IPS DF 4.7 (cell line): Measurements from ENCODE around the gene VAMP1.
A peak's percentile ranks its signal among the peaks of the same experiment; 100 is the strongest.
"Not testable (repeated sequence)": the region's sequence is repeated elsewhere in the genome, so short reads cannot be mapped to it uniquely, and the experiment has no call there.

Experiments
- DNase-seq: peaks from one replicate; pipeline ENCODE4 v3.0.0-alpha.2; 2013; ENCODE audit warnings: low spot score; ENCODE audit errors: extremely low read depth

Gene VAMP1

DNA sequence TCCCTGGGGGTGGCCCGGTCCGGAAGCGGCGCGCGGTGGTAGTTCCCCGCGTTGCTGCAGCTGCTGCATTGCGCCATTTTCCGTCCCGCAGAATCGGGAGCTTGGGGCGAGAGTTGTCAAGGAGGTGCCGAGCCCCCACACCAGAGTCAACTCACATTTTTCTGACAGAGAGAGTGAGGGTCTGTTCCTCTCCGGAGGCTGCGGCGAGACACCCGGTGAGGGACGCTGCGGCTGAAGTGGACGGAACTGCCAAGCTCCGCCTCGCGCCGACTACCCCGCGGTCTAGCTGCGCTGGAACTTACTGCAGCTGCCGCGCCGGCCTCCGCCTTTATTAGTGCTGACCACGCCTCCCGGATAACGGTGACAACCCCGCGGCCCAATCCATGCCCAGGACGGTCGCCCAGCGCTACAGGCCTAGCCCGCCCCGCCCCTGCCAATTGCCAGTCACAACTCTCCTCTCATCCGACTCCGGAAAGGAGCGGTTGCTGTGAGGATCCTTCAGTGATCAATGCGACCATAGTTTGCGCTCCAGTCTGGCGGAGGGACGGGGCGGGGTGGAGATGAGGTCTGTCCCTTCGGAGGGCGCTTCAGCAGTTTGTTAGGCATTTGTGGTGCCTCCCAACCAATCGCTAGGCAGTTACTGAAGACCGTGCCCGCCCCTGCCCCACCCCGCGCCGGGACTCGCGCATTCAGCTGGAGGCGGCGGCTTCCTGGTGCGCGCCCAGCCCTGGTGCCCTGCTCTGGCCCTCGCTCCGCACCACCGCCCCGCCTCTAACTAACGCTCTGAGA lies at the start of gene VAMP1:
Gene VAMP1 (minus strand): TSS at position 303 of the 789 bp plus-strand sequence. CDS start 146 bp downstream, at position 157.
- peak; percentile 85 for DNase-seq

- no peak for DNase-seq
Measured at GRCh38 chr12:6520186-6520585, 49.7 kb upstream of the VAMP1 start.

- no peak for DNase-seq
Measured at GRCh38 chr12:6508087-6508486, 37.6 kb upstream of the VAMP1 start.

GRCh38 chr12:6507102-6507998 lies 36.9 kb upstream of the VAMP1 start:
- DNase-seq: no peak

DNA sequence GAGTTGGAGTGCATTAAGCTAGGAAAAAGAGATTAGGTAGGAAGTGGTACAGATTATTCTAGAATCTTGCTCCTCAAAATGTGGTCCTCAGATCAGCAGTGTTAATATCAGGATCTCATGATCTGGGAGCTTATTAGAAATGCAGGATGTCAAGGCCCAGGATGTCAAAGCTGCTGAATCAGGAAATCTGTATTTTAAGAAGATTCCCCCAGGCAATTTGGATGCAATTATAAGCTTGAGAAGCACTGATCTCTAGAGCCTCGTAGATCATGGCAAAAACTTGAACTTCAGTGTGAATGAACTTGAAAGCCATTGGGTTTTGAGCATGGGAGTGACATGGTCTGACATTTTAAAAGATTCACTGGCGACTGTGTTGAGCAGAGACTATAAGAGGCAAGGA lies 30.0 kb upstream of the VAMP1 start:
- DNase-seq: no peak

- DNase-seq: not testable (repeated sequence)
Measured at GRCh38 chr12:6497291-6497690, 26.8 kb upstream of the VAMP1 start.

DNA sequence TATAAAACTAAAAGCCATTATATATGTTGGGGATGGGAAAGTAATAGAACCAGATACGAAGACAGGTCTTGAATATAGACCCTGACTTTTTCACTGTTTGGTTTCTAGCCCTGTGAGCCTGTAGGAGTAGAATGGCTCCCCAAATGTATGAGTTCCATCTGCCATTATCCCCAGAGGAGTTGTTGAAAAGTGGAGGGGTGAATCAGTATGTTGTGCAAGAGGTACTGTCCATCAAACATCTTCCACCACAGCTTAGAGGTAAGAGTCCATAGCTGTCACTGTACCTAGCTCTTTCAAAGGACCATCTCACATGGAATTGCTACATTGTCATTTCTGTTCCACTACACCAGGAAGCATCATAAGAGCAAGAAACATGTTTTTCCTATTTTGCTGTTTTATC lies 24.5 kb upstream of the VAMP1 start:
- DNase-seq: no peak

DNA sequence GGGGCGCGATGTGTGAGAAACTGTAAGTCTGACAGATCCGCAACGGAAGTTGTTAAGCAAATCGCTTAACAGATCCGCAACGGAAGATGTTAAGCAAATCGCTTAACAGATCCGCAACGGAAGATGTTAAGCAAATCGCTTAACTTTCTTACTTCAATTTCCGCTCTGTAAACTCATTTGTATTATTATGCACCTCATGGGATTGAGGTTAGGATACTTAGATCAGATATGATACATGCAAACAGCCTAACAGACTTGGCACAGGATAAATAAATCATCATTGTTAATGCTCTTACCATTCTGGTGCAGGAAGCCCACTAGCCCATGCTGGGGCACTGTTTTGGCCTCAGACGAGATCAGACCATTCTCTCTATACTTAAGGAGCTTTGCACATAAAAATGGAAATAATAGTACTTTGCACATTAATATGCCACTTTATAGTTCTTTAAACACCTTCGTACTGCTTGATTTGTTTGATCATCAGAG lies 23.8 kb upstream of the VAMP1 start:
- DNase-seq: no peak

DNA sequence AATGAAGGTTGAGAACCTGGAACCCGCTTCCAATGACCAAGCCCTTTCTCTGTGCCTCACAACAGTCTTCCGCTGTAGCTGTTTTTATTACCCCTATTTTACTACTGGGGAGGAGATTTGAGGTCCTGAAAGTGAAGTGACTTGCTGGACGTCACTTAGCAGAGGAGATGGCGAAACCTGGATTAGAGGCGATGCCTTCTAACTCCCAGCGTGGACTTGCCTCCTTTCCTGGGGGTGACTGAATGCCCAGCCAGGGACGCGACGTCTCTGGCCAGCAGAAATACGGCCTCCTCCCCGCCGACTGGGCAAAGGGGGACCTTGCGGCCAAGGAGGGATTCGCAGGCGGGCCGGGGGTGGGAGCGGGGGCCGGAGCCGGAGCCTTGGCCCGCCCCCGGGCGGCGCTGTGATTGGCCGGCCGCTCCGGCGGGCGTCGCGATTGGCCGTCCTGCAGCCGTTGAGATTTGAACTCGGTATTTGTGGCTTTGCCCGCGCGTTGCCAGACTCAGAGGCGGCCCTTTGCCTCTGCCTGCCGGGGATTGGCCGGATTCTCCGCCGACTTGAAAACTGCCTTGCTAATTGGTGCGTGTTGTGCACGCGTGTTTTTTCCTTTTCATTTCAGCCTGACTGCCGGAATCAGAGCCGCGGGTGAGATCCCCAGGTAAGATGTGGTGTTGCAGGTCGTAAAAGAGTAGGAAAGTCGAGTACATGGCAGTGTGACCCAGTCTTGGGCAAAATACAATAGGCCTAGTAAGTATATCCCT lies 23.2 kb upstream of the VAMP1 start, which contains the start of gene NCAPD2:
Gene NCAPD2 (plus strand): TSS at position 606 of the 761 bp plus-strand sequence. CDS start 997 bp downstream, outside the sequence.
- DNase-seq: peak; percentile 72

GRCh38 chr12:6492838-6493496 lies 22.5 kb upstream of the VAMP1 start, which contains the start of gene MRPL51:
TSS of gene MRPL51 (minus strand) at chr12:6493262. CDS start at chr12:6493136, 126 bp downstream.
- peak; percentile 62 for DNase-seq

GRCh38 chr12:6490673-6491072 lies 20.2 kb upstream of the VAMP1 start:
- not testable (repeated sequence) for DNase-seq

DNA sequence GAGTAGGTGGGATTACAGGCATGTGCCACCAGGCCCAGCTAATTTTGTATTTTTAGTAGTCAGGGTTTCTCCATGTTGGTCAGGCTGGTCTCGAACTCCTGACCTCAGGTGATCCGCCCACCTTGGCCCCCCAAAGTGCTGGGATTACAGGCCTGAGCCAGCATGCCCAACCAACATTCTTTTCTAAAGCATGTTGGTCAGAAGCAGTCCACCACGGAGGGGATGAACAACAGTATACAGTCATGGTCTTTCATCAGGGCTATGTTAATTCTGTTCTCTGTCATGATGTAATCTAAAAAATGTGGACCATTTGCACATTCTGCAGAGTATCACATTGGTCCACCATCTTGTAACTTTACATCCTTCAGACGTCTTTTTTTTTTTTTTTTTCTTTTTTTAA lies 19.0 kb upstream of the VAMP1 start:
- no peak for DNase-seq

DNA sequence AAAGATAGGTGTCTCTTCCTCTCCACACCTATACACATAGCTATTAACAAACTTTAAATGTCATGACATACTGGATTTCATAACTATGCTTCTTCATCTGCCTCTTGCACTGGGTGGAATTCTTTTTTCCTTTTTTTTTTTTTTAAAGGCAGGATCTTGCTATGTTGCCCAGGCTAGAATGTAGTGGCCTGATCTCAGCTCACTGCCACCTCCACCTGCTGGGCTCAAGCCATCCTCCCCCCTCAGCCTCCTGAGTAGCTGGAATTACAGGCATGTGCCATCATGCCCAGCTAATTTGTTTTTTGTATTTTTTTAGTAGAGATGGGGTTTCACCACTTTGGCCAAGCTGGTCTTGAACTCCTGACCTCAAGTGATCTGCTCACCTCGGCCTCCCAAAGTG lies 17.8 kb upstream of the VAMP1 start:
- DNase-seq: no peak

GRCh38 chr12:6478416-6478815 lies 7.9 kb upstream of the VAMP1 start:
- no peak for DNase-seq

DNA sequence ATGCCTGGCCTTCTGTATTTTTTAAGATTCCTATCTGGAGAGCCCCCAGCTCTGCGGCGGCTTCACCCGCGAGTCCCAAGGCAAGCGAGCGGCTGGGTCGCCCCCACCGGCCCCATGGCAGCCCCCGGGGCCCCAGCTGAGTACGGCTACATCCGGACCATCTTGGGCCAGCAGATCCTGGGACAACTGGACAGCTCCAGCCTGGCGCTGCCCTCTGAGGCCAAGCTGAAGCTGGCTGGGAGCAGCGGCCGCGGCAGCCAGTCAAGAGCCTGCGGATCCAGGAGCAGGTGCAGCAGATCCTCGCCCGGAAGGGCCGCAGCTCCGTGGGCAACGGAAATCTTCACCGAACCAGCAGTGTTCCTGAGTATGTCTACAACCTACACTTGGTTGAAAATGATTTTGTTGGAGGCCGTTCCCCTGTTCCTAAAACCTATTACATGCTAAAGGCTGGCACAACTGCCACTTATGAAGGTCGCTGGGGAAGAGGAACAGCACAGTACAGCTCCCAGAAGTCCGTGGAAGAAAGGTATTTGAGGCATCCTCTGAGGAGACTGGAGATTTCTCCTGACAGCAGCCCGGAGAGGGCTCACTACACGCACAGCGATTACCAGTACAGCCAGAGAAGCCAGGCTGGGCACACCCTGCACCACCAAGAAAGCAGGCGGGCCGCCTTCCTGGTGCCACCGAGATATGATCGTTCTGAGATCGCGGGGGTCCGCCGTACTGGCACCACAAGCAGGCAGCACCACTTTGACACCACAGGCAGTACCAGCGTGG lies 7.3 kb upstream of the VAMP1 start:
- not testable (repeated sequence) for DNase-seq

GRCh38 chr12:6476489-6476888 lies 6.0 kb upstream of the VAMP1 start:
- no peak for DNase-seq

- DNase-seq: not testable (repeated sequence)
Measured at GRCh38 chr12:6475233-6475975, 4.9 kb upstream of the VAMP1 start.

DNA sequence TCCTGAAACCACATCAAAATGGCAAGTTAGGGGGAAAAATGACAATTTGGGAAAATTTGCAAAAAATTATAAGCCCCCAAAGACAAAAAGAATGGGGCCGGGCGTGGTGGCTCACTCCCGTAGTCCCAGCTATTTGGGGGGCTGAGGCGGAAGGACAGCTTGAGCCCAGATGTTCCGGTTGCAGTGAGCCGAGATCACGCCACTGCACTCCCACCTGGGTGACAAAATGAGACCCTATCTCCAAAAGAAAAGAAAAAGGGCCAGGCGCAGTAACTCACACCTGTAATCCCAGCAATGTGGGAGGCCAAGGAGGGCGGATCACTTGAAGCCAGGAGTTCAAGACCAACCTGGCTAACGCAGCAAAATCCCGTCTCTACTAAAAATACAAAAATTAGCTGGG lies 2.0 kb upstream of the VAMP1 start:
- no peak for DNase-seq

DNA sequence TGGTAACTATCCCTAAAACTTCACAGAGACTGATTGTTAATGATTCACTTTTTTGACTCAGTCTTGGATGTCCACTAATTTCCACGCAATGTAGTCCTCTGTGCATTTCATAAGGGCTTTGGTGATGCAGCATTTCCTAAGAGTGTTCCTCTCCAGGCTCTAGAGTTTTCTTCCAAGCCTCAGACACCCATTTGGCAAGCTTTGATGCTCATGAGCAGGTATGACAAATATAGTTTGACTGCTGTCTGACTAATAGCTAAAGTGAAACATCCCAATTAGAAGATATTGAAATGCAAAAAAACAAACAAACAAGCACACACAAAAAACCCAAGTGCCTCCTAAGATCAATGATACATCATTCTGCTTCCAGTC lies 1.5 kb upstream of the VAMP1 start:
- DNase-seq: no peak
